Neural cell (in vitro differentiated cells): ENCODE results near the gene RNF182. TPM values are rescaled to one million over a fixed set of nuclear protein-coding genes. Genes with fewer than 3 reads are reported as not detected.

Experiments
- H2AFZ ChIP-seq: fragments of 200-600, 300-800 bp; sonication (generic), shearing (Covaris generic); 2 replicates; pipeline ENCODE4 v1.6.0; 2014; ENCODE audit warnings: low read depth, mild to moderate bottlenecking, antibody characterized with exemption, low read length, moderate library complexity
- H3F3A ChIP-seq: fragments of 200-600 bp; shearing (Covaris generic); 2 replicates; pipeline ENCODE4 v1.6.1; 2016; ENCODE audit warnings: mild to moderate bottlenecking, moderate library complexity, mixed read lengths, antibody characterized with exemption, low read length; ENCODE audit not compliant: insufficient read depth, poor library complexity, severe bottlenecking
- H3K27ac ChIP-seq: fragments of 200-600, 300-800 bp; sonication (generic), shearing (Covaris generic); 2 replicates; pipeline ENCODE4 v1.5.1; 2014; ENCODE audit warnings: mild to moderate bottlenecking, low read length, moderate library complexity
- H3K27me3 ChIP-seq: fragments of 300-800, 200-600 bp; sonication (generic), shearing (Covaris generic); 2 replicates; pipeline ENCODE4 v1.6.0; 2014; ENCODE audit warnings: mild to moderate bottlenecking, low read depth, low read length, moderate library complexity; ENCODE audit not compliant: insufficient read depth
- H3K36me3 ChIP-seq: fragments of 300-800, 200-600 bp; sonication (generic), shearing (Covaris generic); 2 replicates; pipeline ENCODE4 v1.5.1; 2014; ENCODE audit warnings: mild to moderate bottlenecking, antibody characterized with exemption, low read length, moderate library complexity; ENCODE audit not compliant: insufficient read depth
- H3K4me2 ChIP-seq: fragments of 300-800, 200-600 bp; sonication (generic), shearing (Covaris generic); 2 replicates; pipeline ENCODE4 v1.6.0; 2014; ENCODE audit warnings: mild to moderate bottlenecking, low read length
- H3K4me3 ChIP-seq: fragments of 300-800, 200-600 bp; sonication (generic), shearing (Covaris generic); 2 replicates; pipeline ENCODE4 v1.5.1; 2014; ENCODE audit warnings: mild to moderate bottlenecking, low read length, moderate library complexity
- H3K79me2 ChIP-seq: fragments of 200-600 bp; shearing (Covaris generic); replicated peaks from 2 replicates; pipeline ENCODE4 v1.6.0; 2014; ENCODE audit warnings: mild to moderate bottlenecking, low read length, moderate library complexity; ENCODE audit not compliant: insufficient read depth
- H3K9ac ChIP-seq: fragments of 300-800, 200-600 bp; sonication (generic), shearing (Covaris generic); 2 replicates; pipeline ENCODE4 v1.6.1; 2016; ENCODE audit warnings: mild to moderate bottlenecking, low read length, mixed read lengths
- H3K9me2 ChIP-seq: fragments of 200-600 bp; shearing (Covaris generic); 2 replicates; pipeline ENCODE4 v1.6.1; 2016; ENCODE audit warnings: mild to moderate bottlenecking, low read length, mixed read lengths; ENCODE audit not compliant: insufficient read depth
- H3K9me3 ChIP-seq: fragments of 200-600, 300-800 bp; sonication (generic), shearing (Covaris generic); 2 replicates; pipeline ENCODE4 v1.6.1; 2016; ENCODE audit warnings: mild to moderate bottlenecking, mixed run types, low read length, moderate library complexity, mixed read lengths
- H4K20me1 ChIP-seq: fragments of 200-600 bp; shearing (Covaris generic); 2 replicates; pipeline ENCODE4 v1.6.1; 2016; ENCODE audit warnings: mild to moderate bottlenecking, mixed run types; ENCODE audit not compliant: insufficient read depth
- EP300 ChIP-seq: fragments of 450-650 bp; conservative IDR thresholded peaks from 2 replicates; pipeline ENCODE4 v1.6.1; 2014; ENCODE audit warnings: antibody characterized with exemption, mild to moderate bottlenecking, moderate library complexity; ENCODE audit not compliant: poor library complexity, severe bottlenecking
- EZH2 ChIP-seq: fragments of 200-600, 300-800 bp; shearing (Covaris generic), sonication (generic); IDR thresholded peaks from 2 replicates; pipeline ENCODE4 v1.6.1; 2014; ENCODE audit warnings: antibody characterized with exemption, low read length, borderline replicate concordance, mild to moderate bottlenecking; ENCODE audit not compliant: insufficient read depth, poor library complexity, severe bottlenecking
- MXI1 ChIP-seq: fragments of 450-650 bp; conservative IDR thresholded peaks from 2 replicates; pipeline ENCODE4 v1.6.1; 2014; ENCODE audit warnings: antibody characterized with exemption, mild to moderate bottlenecking; ENCODE audit not compliant: poor library complexity, severe bottlenecking
- POLR2AphosphoS5 ChIP-seq: IDR thresholded peaks from 2 replicates; pipeline ENCODE4 v1.6.1; 2012
- RAD21 ChIP-seq: fragments of 450-650 bp; conservative IDR thresholded peaks from 2 replicates; pipeline ENCODE4 v1.6.1; 2014; ENCODE audit warnings: antibody characterized with exemption, mild to moderate bottlenecking, moderate library complexity
- SMC3 ChIP-seq: fragments of 450-650 bp; conservative IDR thresholded peaks from 2 replicates; pipeline ENCODE4 v1.6.1; 2014; ENCODE audit warnings: antibody characterized with exemption, mild to moderate bottlenecking, moderate library complexity; ENCODE audit not compliant: poor library complexity
- TAF1 ChIP-seq: IDR thresholded peaks from 2 replicates; pipeline ENCODE4 v1.6.1; 2012; ENCODE audit warnings: low read depth
- polyA plus RNA-seq: library from polyadenylated mRNA; depleted of rRNA; stranded (reverse); fragments of >200 nt; gene quantifications from 2 replicates; pipeline ENCODE4 v1.2.3, GENCODE V29; 2014
- TF ChIP-seq, protein P1 (sequence below): fragments of 450-650 bp; IDR thresholded peaks from 2 replicates; pipeline ENCODE4 v1.5.1; 2014; ENCODE audit warnings: antibody characterized with exemption, mild to moderate bottlenecking, moderate library complexity; ENCODE audit not compliant: poor library complexity, severe bottlenecking
- TF ChIP-seq, protein P2 (sequence below): IDR thresholded peaks from 2 replicates; pipeline ENCODE4 v1.6.1; 2012; ENCODE audit warnings: borderline replicate concordance

Gene RNF182
- polyA plus RNA-seq, 1 donor from 2014 or later: 8.0 TPM

- Histone ChIP-seq H3K9ac (no peak overlapping the region), H3K9me2 (no peaks in the 10 kb centered on the region), H3F3A (no peaks in the 10 kb centered on the region), H3K36me3 (no peaks in the 10 kb centered on the region), H3K27me3 (peaks cover 4% of the 10 kb centered on the region), H3K79me2 (no peaks in the 10 kb centered on the region), H3K27ac (no peak overlapping the region), H3K4me2 (no peak overlapping the region), H2AFZ (no peak overlapping the region), H4K20me1 (no peaks in the 10 kb centered on the region), H3K4me3 (no peak overlapping the region), H3K9me3 (no peaks in the 10 kb centered on the region)
- TF ChIP-seq POLR2AphosphoS5: no peak
- no peak for TF ChIP-seq EZH2
- no peak for TF ChIP-seq SMC3
- TF ChIP-seq, protein P1, sequence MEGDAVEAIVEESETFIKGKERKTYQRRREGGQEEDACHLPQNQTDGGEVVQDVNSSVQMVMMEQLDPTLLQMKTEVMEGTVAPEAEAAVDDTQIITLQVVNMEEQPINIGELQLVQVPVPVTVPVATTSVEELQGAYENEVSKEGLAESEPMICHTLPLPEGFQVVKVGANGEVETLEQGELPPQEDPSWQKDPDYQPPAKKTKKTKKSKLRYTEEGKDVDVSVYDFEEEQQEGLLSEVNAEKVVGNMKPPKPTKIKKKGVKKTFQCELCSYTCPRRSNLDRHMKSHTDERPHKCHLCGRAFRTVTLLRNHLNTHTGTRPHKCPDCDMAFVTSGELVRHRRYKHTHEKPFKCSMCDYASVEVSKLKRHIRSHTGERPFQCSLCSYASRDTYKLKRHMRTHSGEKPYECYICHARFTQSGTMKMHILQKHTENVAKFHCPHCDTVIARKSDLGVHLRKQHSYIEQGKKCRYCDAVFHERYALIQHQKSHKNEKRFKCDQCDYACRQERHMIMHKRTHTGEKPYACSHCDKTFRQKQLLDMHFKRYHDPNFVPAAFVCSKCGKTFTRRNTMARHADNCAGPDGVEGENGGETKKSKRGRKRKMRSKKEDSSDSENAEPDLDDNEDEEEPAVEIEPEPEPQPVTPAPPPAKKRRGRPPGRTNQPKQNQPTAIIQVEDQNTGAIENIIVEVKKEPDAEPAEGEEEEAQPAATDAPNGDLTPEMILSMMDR: no peak
- TF ChIP-seq TAF1: no peak
- no peak for TF ChIP-seq EP300
- TF ChIP-seq, protein P2, sequence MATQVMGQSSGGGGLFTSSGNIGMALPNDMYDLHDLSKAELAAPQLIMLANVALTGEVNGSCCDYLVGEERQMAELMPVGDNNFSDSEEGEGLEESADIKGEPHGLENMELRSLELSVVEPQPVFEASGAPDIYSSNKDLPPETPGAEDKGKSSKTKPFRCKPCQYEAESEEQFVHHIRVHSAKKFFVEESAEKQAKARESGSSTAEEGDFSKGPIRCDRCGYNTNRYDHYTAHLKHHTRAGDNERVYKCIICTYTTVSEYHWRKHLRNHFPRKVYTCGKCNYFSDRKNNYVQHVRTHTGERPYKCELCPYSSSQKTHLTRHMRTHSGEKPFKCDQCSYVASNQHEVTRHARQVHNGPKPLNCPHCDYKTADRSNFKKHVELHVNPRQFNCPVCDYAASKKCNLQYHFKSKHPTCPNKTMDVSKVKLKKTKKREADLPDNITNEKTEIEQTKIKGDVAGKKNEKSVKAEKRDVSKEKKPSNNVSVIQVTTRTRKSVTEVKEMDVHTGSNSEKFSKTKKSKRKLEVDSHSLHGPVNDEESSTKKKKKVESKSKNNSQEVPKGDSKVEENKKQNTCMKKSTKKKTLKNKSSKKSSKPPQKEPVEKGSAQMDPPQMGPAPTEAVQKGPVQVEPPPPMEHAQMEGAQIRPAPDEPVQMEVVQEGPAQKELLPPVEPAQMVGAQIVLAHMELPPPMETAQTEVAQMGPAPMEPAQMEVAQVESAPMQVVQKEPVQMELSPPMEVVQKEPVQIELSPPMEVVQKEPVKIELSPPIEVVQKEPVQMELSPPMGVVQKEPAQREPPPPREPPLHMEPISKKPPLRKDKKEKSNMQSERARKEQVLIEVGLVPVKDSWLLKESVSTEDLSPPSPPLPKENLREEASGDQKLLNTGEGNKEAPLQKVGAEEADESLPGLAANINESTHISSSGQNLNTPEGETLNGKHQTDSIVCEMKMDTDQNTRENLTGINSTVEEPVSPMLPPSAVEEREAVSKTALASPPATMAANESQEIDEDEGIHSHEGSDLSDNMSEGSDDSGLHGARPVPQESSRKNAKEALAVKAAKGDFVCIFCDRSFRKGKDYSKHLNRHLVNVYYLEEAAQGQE: no peak
- no peak for TF ChIP-seq RAD21
- no peak for TF ChIP-seq MXI1
Observed at GRCh38 chr6:14016432-14016831, 91.7 kb downstream of the RNF182 start.

DNA sequence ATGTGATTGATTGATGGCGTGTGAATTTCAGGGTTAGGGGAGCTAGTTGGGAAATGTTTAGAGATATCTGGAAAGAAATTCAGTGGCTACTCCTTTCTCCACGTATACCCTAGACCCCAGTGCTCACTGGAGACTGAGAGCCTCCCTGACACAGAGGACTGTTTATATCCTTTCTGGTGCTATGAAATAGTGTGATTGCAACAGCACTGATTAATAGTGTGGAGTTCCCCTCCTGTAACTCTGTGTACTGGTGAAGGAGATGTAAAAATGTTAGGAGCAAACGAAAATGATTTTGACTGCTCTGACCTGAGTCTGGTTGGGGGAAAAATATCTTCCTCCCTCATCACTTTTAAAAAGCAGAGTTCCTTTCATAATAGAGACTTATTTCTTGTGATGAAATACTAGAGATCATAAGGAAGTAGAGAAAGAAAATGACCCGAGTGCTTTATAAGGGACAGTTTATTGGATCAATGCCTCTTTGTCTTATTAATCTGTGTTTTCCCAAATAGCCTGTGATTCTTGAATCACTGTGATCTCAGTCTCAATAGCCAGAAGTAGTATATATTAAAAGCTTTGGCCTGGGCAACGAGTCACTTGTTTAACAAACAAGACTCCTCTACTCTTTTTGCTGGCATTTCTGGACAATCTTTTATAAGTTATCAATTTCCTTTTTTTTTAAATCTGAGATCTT is 92.3 kb downstream of the RNF182 start:
- H3K4me2 ChIP-seq: no peak overlapping the region
- no peaks in the 10 kb centered on the region for H3K36me3 ChIP-seq
- no peak overlapping the region for H3K9ac ChIP-seq
- H3K9me3 ChIP-seq: no peaks in the 10 kb centered on the region
- H3K27ac ChIP-seq: no peak overlapping the region
- no peaks in the 10 kb centered on the region for H3K79me2 ChIP-seq
- H3K4me3 ChIP-seq: no peak overlapping the region
- TF ChIP-seq SMC3: no peak
- peaks cover 4% of the 10 kb centered on the region for H3K27me3 ChIP-seq
- no peaks in the 10 kb centered on the region for H3F3A ChIP-seq
- no peaks in the 10 kb centered on the region for H3K9me2 ChIP-seq
- no peaks in the 10 kb centered on the region for H4K20me1 ChIP-seq
- no peak overlapping the region for H2AFZ ChIP-seq
